OCI-LY7 (cell line): ENCODE results near the gene PGF. TPM values are rescaled to one million over a fixed set of nuclear protein-coding genes. Genes with fewer than 3 reads are reported as not detected.
A peak's percentile ranks its signal among the peaks of the same experiment; 100 is the strongest.

Experiments used
- BruUV-seq: library from RNA; stranded (reverse); fragments of 400-500 nt; replicated peaks from 2 replicates; lab custom pipeline; 2021; lab: Mats Ljungman, UMichigan
- CTCF ChIA-PET: fragments of 300-600 bp; sonication (Branson Sonifier 250); formaldehyde crosslinking; loops from one replicate; lab custom pipeline; 2022; ENCODE audit warnings: antibody characterized with exemption; ENCODE audit not compliant: unreplicated experiment; lab: Charles Lee
- POLR2A ChIA-PET: fragments of 300-600 bp; sonication (Branson Sonifier 250); formaldehyde crosslinking; loops from one replicate; lab custom pipeline; 2022; ENCODE audit warnings: antibody characterized with exemption; lab: Charles Lee
- DNase-seq: peaks from one replicate; pipeline ENCODE4 v3.0.0-alpha.2; 2015; ENCODE audit warnings: low spot score
- H2AFZ ChIP-seq: fragments of 200-600 bp; sonication (generic), shearing (Covaris generic); 2 replicates; pipeline ENCODE4 v1.6.1; 2014; ENCODE audit warnings: mild to moderate bottlenecking, antibody characterized with exemption, low read length, moderate library complexity
- H3K27ac ChIP-seq: fragments of 200-600 bp; sonication (generic); 2 replicates; pipeline ENCODE4 v1.5.1; 2014; ENCODE audit warnings: mixed run types, low read depth, mild to moderate bottlenecking, moderate library complexity, low read length, inconsistent platforms; ENCODE audit not compliant: poor library complexity, severe bottlenecking
- H3K36me3 ChIP-seq: fragments of 200-600 bp; sonication (generic); 2 replicates; pipeline ENCODE4 v1.6.1; 2014; ENCODE audit warnings: mild to moderate bottlenecking, antibody characterized with exemption, low read length, moderate library complexity, mixed read lengths; ENCODE audit not compliant: insufficient read depth
- H3K4me1 ChIP-seq: fragments of 200-600 bp; sonication (generic); 2 replicates; pipeline ENCODE4 v1.5.1; 2014; ENCODE audit warnings: mild to moderate bottlenecking, low read length; ENCODE audit not compliant: insufficient read depth, poor library complexity, severe bottlenecking
- H3K4me2 ChIP-seq: fragments of 200-600 bp; sonication (generic); 2 replicates; pipeline ENCODE4 v1.6.1; 2014; ENCODE audit warnings: mild to moderate bottlenecking, low read length
- H3K4me3 ChIP-seq: fragments of 200-600 bp; sonication (generic); 2 replicates; pipeline ENCODE4 v1.5.1; 2014; ENCODE audit warnings: mild to moderate bottlenecking, low read depth, low read length; ENCODE audit not compliant: poor library complexity, severe bottlenecking
- H3K79me2 ChIP-seq: fragments of 200-600 bp; sonication (generic); 2 replicates; pipeline ENCODE4 v1.6.1; 2016; ENCODE audit warnings: low read depth, mild to moderate bottlenecking, low read length, moderate library complexity, mixed read lengths; ENCODE audit not compliant: insufficient read depth
- H3K9me2 ChIP-seq: fragments of 200-600 bp; sonication (generic); 2 replicates; pipeline ENCODE4 v1.6.1; 2016; ENCODE audit warnings: mild to moderate bottlenecking, low read length, mixed read lengths; ENCODE audit not compliant: insufficient read depth
- H3K9me3 ChIP-seq: fragments of 200-600 bp; sonication (generic); 2 replicates; pipeline ENCODE4 v1.6.1; 2014; ENCODE audit warnings: mild to moderate bottlenecking, mixed run types, low read length, mixed read lengths
- H4K20me1 ChIP-seq: fragments of 200-600 bp; sonication (generic); 2 replicates; pipeline ENCODE4 v1.6.1; 2014; ENCODE audit warnings: mild to moderate bottlenecking, antibody characterized with exemption, low read length, moderate library complexity, mixed read lengths; ENCODE audit not compliant: insufficient read depth
- EZH2phosphoT487 ChIP-seq: fragments of 200-600 bp; sonication (generic); IDR thresholded peaks from 2 replicates; pipeline ENCODE4 v1.6.1; 2018; ENCODE audit warnings: low read depth, borderline replicate concordance, mild to moderate bottlenecking, mixed run types, antibody characterized with exemption, low read length, moderate library complexity, mixed read lengths
- intact Hi-C: fragments of 100-400 bp; cut with micrococcal nuclease; formaldehyde crosslinking; loops from one replicate; pipeline ENCODE4 v1.10.0; 2022; ENCODE audit not compliant: unreplicated experiment
- total RNA-seq, 2 experiments: library from RNA; depleted of rRNA in 1 of 2; stranded (reverse); fragments of >200 nt in 1 of 2; shearing (Covaris generic) in 1 of 2; gene quantifications; 2 replicates each; pipeline ENCODE4 v1.2.3, GENCODE V29; 2014 to 2022
- TF ChIP-seq, protein P1 (sequence below): fragments of 200-600 bp; sonication (generic); conservative IDR thresholded peaks from 2 replicates; pipeline ENCODE4 v1.5.1; 2014; ENCODE audit warnings: mild to moderate bottlenecking, antibody characterized with exemption, low read length, moderate library complexity, mixed read lengths

Gene PGF
- total RNA-seq, 2 experiments from 2014 or later, result 0.09 to 0.19 TPM

DNA sequence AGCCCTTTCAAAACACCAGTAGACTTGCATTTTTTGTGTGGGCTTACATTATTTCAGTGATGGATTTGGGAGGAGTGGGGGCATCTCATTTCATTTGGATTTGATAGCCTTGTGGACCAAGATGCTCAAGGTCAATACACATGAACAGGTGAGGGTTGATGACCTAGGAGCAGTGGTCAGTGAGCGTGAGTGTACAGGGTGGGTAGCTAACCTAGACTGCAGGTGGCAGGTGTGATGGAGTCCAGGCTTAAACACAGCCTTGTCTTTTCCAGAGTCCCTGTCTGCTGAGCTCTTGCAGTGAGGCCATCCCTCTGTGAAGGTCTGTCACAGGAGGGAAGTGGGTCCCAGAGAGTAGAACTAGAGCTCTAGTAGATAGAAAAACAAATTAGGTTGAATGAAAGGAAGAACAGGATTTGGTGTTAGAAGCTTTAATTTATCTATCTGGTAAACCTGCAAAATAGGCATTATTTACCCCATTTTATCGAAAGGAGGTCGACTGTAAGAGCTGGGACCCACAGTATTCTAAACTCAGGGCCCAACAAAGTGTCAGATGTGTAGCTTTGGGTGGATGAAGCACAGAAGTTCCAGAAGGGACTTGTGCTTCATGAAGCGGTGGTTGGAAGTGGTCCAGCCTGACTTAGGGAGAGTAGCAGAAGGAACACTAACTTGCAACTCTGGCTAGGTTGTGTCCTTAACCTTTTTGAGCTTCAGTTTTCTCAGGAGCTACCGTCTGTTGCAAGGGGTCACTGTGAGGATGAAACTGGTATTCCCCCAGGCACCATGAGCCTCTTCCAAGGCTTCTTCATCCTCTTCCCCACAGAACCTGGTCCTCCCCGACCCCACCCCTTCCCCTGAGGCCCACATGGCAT lies 50.5 kb downstream of the PGF start:
- POLR2A ChIA-PET, result interaction anchor here (1.0 to 1.7 kb wide), 3 partner anchors 30 to 44 kb away, joined by 3 to 4 read pairs (median 3); no protein-coding TSS in a partner anchor
- peaks cover 70% of the 10 kb centered on the region for H3K36me3 ChIP-seq
- no peak overlapping the region for H2AFZ ChIP-seq
- no TSS peak for BruUV-seq
- peaks cover 8% of the 10 kb centered on the region for H3K4me1 ChIP-seq
- H3K4me2 ChIP-seq, result no peak overlapping the region
- no peaks in the 10 kb centered on the region for H3K9me2 ChIP-seq
- intact Hi-C loops, result loop anchor here (1.0 to 2.0 kb wide), 2 partner anchors 44 to 296 kb away; no protein-coding TSS in a partner anchor
- no peaks in the 10 kb centered on the region for H4K20me1 ChIP-seq
- no peaks in the 10 kb centered on the region for H3K9me3 ChIP-seq
- DNase-seq, result no peak
- no peaks in the 10 kb centered on the region for H3K79me2 ChIP-seq
- peak overlapping the region; percentile 1 for H3K27ac ChIP-seq
- H3K4me3 ChIP-seq, result no peak overlapping the region
- TF ChIP-seq, protein P1, sequence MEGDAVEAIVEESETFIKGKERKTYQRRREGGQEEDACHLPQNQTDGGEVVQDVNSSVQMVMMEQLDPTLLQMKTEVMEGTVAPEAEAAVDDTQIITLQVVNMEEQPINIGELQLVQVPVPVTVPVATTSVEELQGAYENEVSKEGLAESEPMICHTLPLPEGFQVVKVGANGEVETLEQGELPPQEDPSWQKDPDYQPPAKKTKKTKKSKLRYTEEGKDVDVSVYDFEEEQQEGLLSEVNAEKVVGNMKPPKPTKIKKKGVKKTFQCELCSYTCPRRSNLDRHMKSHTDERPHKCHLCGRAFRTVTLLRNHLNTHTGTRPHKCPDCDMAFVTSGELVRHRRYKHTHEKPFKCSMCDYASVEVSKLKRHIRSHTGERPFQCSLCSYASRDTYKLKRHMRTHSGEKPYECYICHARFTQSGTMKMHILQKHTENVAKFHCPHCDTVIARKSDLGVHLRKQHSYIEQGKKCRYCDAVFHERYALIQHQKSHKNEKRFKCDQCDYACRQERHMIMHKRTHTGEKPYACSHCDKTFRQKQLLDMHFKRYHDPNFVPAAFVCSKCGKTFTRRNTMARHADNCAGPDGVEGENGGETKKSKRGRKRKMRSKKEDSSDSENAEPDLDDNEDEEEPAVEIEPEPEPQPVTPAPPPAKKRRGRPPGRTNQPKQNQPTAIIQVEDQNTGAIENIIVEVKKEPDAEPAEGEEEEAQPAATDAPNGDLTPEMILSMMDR, result no peak
- CTCF ChIA-PET, result interaction anchor here (0.6 to 2.0 kb wide), 5 partner anchors 37 to 114 kb away, joined by 3 to 16 read pairs (median 4); no protein-coding TSS in a partner anchor

DNA sequence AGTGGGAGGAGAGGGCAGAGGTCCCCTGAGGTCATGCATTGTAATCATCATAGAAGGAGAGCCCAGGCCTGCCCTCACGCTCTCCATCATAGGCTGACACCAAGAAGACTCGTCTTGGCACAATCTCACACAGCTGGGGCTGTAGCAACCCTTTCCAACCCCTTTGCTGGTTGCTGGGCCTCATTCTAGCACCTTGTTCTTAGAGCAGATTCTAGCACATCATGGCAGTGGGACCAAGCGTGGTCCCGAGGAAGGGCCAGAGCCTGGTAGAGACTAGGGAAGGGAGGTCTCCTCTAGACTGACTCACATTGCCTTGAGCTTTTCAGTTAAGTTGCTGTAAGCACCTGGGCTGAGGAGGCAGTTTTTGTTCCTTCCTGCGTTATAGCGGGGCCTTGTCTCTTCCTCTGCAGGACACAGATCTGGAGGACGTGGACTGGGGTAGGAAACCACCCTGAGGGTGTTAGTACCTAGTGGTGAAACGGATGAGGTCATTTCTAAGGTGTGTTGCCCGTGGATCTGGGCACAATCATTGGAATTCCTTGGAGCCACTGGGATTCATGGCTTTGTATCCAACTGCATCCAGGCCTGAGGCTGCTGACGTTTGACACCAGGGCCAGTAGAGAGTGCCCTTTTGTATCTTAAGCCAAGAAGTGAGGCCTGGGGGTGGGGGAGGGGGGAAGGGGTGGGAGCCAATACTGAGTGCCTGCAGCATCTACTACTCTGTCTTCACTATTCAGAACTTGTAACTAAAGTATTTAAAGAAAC lies 52.3 kb downstream of the PGF start:
- Histone ChIP-seq H4K20me1 (no peaks in the 10 kb centered on the region), H3K79me2 (no peaks in the 10 kb centered on the region), H3K9me3 (no peaks in the 10 kb centered on the region), H3K9me2 (no peaks in the 10 kb centered on the region), H2AFZ (no peak overlapping the region), H3K36me3 (peaks cover 88% of the 10 kb centered on the region), H3K4me1 (peaks cover 8% of the 10 kb centered on the region), H3K4me3 (no peak overlapping the region), H3K27ac (no peak overlapping the region), H3K4me2 (no peak overlapping the region)
- intact Hi-C loops, result no loop called here
- DNase-seq, result no peak
- TF ChIP-seq EZH2phosphoT487, result no peak
- TF ChIP-seq, protein P1, result no peak
- BruUV-seq, result TSS peak; percentile 69
- ChIA-PET POLR2A (no interaction called here), CTCF (no interaction called here)
